ENCODE data around the gene DOCK3.

GRCh38 chr3:51257870-51258269 lies 583.1 kb downstream of the DOCK3 start:
- TF ChIP-seq CTCF (IDR thresholded peaks at IDR 0.05; ENCODE audit: extremely low read depth in 1 of 2, insufficient read depth in 1 of 2, low read depth in 1 of 2, low read length in 2 of 2) (no peak), POLR2A (IDR thresholded peaks at IDR 0.05; ENCODE audit: low read depth, low read length) (no peak), JUN (IDR thresholded peaks at IDR 0.05; ENCODE audit: borderline replicate concordance, insufficient read depth, insufficient read length, low read depth) (no peak), MYC (IDR thresholded peaks at IDR 0.05; ENCODE audit: low read depth, low read length) (no peak), POLR2AphosphoS5 (IDR thresholded peaks at IDR 0.05; ENCODE audit: insufficient read depth, low read depth, low read length) (no peak)
- TF ChIP-seq, protein P1, sequence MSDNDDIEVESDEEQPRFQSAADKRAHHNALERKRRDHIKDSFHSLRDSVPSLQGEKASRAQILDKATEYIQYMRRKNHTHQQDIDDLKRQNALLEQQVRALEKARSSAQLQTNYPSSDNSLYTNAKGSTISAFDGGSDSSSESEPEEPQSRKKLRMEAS (IDR thresholded peaks at IDR 0.05; ENCODE audit: insufficient read depth, insufficient read length): no peak

All from endothelial cell of umbilical vein (primary cell).